Left ventricle myocardium inferior (tissue), 1 donor: ENCODE results near the gene ZNF497. TPM values are rescaled to one million over a fixed set of nuclear protein-coding genes. Genes with fewer than 3 reads are reported as not detected.
"Not testable (repeated sequence)": the region's sequence is repeated elsewhere in the genome, so short reads cannot be mapped to it uniquely, and the experiment has no call there.

Source experiments
- DNase-seq: peaks from one replicate; pipeline ENCODE4 v3.0.0-alpha.2; 2020
- H3K27ac ChIP-seq: fragments of 200-600 bp; replicated peaks from 2 replicates; pipeline ENCODE4 v1.8.0; 2021
- H3K27me3 ChIP-seq: fragments of 200-600 bp; 2 replicates; pipeline ENCODE4 v1.8.0; 2021; ENCODE audit warnings: low read depth
- H3K36me3 ChIP-seq: fragments of 200-600 bp; 2 replicates; pipeline ENCODE4 v1.8.0; 2021
- H3K4me1 ChIP-seq: fragments of 200-600 bp; 2 replicates; pipeline ENCODE4 v1.8.0; 2021
- H3K4me3 ChIP-seq: fragments of 200-600 bp; 2 replicates; pipeline ENCODE4 v1.8.0; 2021; ENCODE audit warnings: mild to moderate bottlenecking, moderate library complexity
- H3K9me3 ChIP-seq: fragments of 200-600 bp; replicated peaks from 2 replicates; pipeline ENCODE4 v1.8.0; 2021
- intact Hi-C: fragments of 100-400 bp; cut with micrococcal nuclease; formaldehyde crosslinking; loops from one replicate; pipeline ENCODE4 v1.11.0; 2022
- total RNA-seq: library from RNA; stranded (reverse); fragmentation: NEBNext Ultra II Directional; extraction: Animal tissue kit (Norgen Biotek cat#: 25700); gene quantifications from one replicate; pipeline ENCODE4 v1.2.1, GENCODE V29; 2021
- TF ChIP-seq, protein P1 (sequence below): fragments of 200-600 bp; IDR thresholded peaks from 2 replicates; pipeline ENCODE4 v1.8.0; 2021; ENCODE audit warnings: antibody characterized with exemption, mild to moderate bottlenecking, borderline replicate concordance
- donor health status: DM: no; HTN: yes; CAD: no; lungs with severe emphysema.

Gene ZNF497
- total RNA-seq, 1 donor from 2014 or later = 0.41 TPM

DNA sequence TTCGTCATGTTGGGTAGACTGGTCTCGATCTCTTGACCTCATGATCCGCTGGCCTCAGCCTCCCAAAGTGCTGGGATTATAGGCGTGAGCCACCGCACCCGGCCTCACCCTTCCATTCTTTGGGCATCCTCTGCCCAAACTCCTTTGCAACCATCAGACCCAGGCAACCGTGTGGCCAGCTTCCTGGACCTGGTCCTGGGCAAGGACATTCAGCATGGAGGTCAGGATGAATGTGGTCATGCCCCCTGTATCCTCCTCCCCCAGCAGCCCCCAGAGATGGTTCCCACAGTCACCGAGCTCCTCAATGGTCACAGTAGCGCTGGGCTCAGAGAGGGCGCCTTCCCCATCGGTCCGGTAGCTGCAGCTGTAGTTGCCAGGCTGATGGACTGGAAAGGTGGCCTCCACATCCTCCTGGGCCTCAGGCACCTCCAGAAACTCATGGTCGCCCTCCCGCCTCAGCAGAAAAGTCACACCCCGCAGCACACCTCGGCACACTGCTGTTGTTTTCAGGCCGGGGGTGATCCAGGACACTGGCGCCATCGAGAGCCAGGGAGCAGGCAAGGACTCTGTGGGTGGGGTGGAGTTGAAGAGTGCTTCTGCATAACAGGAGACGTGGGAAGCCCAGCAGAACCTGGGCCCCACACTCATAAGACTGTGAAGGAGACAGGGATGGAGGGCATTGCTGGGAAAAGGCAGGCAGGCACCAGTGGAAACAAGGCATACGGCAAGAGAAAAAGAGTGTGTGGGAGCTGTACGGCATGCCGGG lies 10.4 kb downstream of the ZNF497 start:
- intact Hi-C loops = no loop called here
- no peak overlapping the region for H3K4me3 ChIP-seq
- no peaks in the 10 kb centered on the region for H3K36me3 ChIP-seq
- DNase-seq = no peak
- peaks cover 100% of the 10 kb centered on the region for H3K27me3 ChIP-seq
- H3K9me3 ChIP-seq = no peaks in the 10 kb centered on the region
- TF ChIP-seq, protein P1, sequence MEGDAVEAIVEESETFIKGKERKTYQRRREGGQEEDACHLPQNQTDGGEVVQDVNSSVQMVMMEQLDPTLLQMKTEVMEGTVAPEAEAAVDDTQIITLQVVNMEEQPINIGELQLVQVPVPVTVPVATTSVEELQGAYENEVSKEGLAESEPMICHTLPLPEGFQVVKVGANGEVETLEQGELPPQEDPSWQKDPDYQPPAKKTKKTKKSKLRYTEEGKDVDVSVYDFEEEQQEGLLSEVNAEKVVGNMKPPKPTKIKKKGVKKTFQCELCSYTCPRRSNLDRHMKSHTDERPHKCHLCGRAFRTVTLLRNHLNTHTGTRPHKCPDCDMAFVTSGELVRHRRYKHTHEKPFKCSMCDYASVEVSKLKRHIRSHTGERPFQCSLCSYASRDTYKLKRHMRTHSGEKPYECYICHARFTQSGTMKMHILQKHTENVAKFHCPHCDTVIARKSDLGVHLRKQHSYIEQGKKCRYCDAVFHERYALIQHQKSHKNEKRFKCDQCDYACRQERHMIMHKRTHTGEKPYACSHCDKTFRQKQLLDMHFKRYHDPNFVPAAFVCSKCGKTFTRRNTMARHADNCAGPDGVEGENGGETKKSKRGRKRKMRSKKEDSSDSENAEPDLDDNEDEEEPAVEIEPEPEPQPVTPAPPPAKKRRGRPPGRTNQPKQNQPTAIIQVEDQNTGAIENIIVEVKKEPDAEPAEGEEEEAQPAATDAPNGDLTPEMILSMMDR = no peak
- H3K4me1 ChIP-seq = peaks cover 48% of the 10 kb centered on the region
- H3K27ac ChIP-seq = no peak overlapping the region

DNA sequence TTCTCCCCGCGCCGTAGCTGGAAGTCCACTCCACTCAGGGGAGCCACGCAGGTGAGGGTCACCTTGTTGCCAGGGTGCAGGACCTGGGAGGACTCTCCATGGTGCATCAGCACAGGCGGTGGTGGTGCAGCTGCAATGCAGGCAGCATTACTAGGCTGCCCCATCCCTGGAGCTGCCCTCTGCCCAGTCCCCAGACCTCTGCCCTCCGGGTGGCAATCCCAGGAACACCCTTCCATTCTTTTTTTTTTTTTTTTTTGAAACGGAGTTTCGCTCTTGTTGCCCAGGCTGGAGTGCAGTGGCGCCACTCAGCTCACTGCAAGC lies 11.0 kb downstream of the ZNF497 start:
- TF ChIP-seq, protein P1 = no peak
- no peaks in the 10 kb centered on the region for H3K36me3 ChIP-seq
- no peak overlapping the region for H3K27ac ChIP-seq
- intact Hi-C loops = no loop called here
- DNase-seq = no peak
- H3K4me1 ChIP-seq = peaks cover 48% of the 10 kb centered on the region
- peaks cover 100% of the 10 kb centered on the region for H3K27me3 ChIP-seq
- H3K9me3 ChIP-seq = no peaks in the 10 kb centered on the region
- H3K4me3 ChIP-seq = no peak overlapping the region

DNA sequence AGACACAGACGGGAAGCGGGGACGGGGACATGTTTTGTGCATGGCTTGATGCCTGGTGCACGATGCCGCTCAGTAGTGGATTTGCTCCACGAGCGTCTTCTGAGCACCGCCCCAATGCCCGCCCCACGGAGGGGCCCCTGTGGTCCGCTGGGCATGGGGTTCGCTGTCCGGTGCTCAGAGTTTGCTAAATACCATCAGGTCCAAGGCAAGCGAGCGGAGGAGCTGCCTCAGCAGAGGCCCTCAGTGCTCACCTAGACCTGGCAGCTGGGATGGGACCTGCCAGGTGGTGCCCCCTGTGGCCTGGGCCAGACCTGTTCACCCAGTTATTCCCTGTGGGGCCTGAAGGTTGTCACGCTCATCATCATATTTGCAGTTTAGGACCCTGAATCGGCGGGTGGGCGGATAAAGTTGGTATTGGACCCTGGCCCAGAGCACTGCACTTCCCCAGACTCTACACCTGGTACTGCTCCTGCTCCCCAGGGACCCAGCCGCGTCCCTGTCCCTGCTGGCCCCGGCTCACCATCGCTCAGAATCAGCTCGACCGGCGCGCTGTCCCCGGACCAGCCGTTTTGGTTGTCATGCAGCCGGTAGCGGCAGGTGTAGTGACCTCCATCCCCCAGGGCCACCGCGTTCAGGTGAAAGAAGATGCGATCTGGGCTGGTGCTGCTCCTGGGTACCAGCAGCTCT lies 11.5 kb downstream of the ZNF497 start:
- H3K27me3 ChIP-seq = peaks cover 100% of the 10 kb centered on the region
- H3K4me3 ChIP-seq = peak overlapping the region; percentile 45
- intact Hi-C loops = no loop called here

DNA sequence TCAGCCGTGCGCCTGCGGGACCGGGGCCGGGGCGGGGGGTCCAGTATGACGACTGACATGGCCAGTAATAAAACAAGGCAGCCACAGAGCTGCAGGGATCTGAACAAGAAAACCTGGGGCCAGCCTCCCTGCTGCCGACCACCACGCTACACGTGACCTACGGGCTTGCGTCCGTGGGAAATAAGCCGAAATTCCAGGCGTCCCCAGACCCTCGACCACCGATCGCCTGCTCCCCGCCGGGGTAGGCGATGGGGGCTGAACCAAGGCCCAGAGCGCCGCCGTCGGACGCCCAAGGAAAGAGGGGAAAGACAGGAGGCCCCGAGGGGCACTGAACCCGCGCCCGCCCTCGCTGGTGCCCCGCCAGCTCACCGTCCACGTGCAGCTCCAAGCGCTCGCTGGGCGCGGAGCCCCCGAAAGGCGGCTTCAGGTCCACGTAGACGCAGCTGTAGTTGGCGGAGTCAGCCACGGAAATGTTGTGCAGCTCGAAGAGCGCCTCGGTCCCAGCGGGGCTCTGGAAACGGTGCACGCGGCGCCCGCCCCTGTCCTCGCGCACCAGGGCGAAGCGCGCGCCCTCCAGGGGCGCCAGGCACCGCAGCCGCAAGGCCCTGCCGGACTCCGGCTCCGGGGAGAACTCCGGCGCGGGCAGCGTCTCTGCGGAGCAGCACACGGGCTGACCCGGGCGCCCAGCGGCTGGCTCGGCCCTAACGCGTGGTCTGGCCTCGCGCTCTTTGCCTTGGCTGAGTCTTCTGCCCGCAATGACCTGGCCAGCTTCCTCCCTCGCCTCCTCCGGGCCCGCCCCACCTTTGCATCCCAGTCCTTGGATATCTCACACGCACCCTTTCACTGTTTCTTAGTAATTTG lies 12.3 kb downstream of the ZNF497 start:
- intact Hi-C loops = no loop called here
- Histone ChIP-seq H3K4me1 (peaks cover 36% of the 10 kb centered on the region), H3K27ac (no peak overlapping the region), H3K4me3 (peak overlapping the region; percentile 45), H3K36me3 (no peaks in the 10 kb centered on the region), H3K27me3 (peaks cover 100% of the 10 kb centered on the region), H3K9me3 (no peaks in the 10 kb centered on the region)
- TF ChIP-seq, protein P1 = peak; percentile 23
- DNase-seq = no peak

More for the DNA sequence above, 11.5 kb downstream of the ZNF497 start:
- no peak for DNase-seq
- Histone ChIP-seq H3K36me3 (no peaks in the 10 kb centered on the region), H3K27ac (no peak overlapping the region), H3K4me1 (peaks cover 43% of the 10 kb centered on the region), H3K9me3 (no peaks in the 10 kb centered on the region)
- TF ChIP-seq, protein P1 = no peak

DNA sequence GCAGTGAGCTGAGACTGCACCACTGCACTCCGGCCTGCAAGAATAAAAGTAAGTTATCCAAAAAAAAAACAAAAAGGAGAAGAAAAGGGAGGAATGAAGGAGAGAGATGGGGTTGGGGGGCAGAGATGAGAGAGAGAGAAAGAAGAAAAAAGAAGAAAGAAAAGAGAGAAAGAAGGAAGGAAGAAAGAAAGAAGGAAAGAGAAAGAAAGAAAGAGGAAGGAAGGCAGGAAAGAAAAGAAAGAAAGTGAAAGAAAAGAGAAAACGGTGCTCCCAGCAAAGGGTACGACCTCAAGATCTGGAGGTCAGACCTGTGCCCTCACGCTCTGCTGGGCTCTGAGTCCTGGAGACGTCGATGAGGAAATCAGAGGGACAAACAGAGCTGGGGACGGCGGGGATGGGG lies 13.0 kb downstream of the ZNF497 start:
- H3K27ac ChIP-seq = no peak overlapping the region
- no peaks in the 10 kb centered on the region for H3K36me3 ChIP-seq
- H3K4me3 ChIP-seq = peak overlapping the region; percentile 45
- H3K9me3 ChIP-seq = no peaks in the 10 kb centered on the region
- peaks cover 100% of the 10 kb centered on the region for H3K27me3 ChIP-seq
- peaks cover 36% of the 10 kb centered on the region for H3K4me1 ChIP-seq
- TF ChIP-seq, protein P1 = no peak
- DNase-seq = no peak
- intact Hi-C loops = no loop called here

DNA sequence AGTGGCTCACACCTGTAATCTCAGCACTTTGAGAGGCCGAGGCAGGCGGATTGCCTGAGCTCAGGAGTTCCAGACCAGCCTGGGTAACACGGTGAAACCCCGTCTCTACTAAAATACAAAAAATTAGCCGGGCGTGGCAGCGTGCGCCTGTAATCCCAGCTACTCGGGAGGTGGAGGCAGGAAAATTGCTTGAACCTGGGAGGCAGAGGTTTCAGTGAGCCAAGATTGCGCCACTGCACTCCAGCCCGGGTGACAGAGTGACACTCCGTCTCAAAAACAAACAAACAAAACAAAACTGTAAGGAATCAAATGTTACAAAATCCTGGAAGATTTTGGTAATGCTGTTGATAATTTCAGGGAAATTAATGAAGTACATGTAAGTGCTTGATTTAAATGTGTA lies 14.5 kb downstream of the ZNF497 start:
- intact Hi-C loops, DNase-seq, H3K9me3 ChIP-seq, H3K36me3 ChIP-seq: not testable (repeated sequence)
- H3K4me3 ChIP-seq = peak overlapping the region; percentile 72
- peak overlapping the region; percentile 75 for H3K27ac ChIP-seq
- peaks cover 88% of the 10 kb centered on the region for H3K27me3 ChIP-seq
- peaks cover 36% of the 10 kb centered on the region for H3K4me1 ChIP-seq
